ENCODE data around the gene GABPB2.

DNA sequence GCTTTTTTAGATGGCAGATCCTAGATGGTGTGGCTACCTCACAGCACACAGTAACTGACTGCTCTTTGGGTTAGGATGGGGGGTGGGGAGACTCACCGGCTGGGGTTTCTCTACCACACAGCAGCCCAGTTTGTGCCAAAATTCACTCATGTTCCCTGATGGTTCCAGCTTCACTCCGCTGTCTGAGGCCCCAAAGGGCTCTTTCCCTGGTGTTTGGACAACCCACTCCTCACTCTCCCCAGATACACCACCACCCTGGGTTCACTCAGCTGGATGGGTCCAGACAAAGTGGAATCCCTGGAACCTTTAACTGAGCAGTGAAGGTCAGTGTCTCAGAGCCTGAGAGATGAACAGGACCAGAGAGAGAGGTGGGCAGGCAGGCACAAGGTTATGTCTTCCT lies 15.0 kb upstream of the GABPB2 start:
- TF ChIP-seq, protein P1, sequence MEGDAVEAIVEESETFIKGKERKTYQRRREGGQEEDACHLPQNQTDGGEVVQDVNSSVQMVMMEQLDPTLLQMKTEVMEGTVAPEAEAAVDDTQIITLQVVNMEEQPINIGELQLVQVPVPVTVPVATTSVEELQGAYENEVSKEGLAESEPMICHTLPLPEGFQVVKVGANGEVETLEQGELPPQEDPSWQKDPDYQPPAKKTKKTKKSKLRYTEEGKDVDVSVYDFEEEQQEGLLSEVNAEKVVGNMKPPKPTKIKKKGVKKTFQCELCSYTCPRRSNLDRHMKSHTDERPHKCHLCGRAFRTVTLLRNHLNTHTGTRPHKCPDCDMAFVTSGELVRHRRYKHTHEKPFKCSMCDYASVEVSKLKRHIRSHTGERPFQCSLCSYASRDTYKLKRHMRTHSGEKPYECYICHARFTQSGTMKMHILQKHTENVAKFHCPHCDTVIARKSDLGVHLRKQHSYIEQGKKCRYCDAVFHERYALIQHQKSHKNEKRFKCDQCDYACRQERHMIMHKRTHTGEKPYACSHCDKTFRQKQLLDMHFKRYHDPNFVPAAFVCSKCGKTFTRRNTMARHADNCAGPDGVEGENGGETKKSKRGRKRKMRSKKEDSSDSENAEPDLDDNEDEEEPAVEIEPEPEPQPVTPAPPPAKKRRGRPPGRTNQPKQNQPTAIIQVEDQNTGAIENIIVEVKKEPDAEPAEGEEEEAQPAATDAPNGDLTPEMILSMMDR (tag by site-specific recombination; IDR thresholded peaks at IDR 0.05): no peak
- TF ChIP-seq, protein P2, sequence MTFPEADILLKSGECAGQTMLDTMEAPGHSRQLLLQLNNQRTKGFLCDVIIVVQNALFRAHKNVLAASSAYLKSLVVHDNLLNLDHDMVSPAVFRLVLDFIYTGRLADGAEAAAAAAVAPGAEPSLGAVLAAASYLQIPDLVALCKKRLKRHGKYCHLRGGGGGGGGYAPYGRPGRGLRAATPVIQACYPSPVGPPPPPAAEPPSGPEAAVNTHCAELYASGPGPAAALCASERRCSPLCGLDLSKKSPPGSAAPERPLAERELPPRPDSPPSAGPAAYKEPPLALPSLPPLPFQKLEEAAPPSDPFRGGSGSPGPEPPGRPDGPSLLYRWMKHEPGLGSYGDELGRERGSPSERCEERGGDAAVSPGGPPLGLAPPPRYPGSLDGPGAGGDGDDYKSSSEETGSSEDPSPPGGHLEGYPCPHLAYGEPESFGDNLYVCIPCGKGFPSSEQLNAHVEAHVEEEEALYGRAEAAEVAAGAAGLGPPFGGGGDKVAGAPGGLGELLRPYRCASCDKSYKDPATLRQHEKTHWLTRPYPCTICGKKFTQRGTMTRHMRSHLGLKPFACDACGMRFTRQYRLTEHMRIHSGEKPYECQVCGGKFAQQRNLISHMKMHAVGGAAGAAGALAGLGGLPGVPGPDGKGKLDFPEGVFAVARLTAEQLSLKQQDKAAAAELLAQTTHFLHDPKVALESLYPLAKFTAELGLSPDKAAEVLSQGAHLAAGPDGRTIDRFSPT (tag by site-specific recombination; IDR thresholded peaks at IDR 0.05): no peak
- no peak for TF ChIP-seq ZNF354C (tag by site-specific recombination; IDR thresholded peaks at IDR 0.05; ENCODE audit: borderline replicate concordance, low read depth)
- TF ChIP-seq ZNF311 (tag by site-specific recombination; IDR thresholded peaks at IDR 0.05; ENCODE audit: borderline replicate concordance): no peak
- no peak for TF ChIP-seq ZNF747 (tag by site-specific recombination; IDR thresholded peaks at IDR 0.05)
- TF ChIP-seq, protein P3, sequence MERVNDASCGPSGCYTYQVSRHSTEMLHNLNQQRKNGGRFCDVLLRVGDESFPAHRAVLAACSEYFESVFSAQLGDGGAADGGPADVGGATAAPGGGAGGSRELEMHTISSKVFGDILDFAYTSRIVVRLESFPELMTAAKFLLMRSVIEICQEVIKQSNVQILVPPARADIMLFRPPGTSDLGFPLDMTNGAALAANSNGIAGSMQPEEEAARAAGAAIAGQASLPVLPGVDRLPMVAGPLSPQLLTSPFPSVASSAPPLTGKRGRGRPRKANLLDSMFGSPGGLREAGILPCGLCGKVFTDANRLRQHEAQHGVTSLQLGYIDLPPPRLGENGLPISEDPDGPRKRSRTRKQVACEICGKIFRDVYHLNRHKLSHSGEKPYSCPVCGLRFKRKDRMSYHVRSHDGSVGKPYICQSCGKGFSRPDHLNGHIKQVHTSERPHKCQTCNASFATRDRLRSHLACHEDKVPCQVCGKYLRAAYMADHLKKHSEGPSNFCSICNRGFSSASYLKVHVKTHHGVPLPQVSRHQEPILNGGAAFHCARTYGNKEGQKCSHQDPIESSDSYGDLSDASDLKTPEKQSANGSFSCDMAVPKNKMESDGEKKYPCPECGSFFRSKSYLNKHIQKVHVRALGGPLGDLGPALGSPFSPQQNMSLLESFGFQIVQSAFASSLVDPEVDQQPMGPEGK (tag by site-specific recombination; IDR thresholded peaks at IDR 0.05): no peak
- no peak for TF ChIP-seq ZNF302 (tag by site-specific recombination; IDR thresholded peaks at IDR 0.05; ENCODE audit: low read depth)
- TF ChIP-seq, protein P4, sequence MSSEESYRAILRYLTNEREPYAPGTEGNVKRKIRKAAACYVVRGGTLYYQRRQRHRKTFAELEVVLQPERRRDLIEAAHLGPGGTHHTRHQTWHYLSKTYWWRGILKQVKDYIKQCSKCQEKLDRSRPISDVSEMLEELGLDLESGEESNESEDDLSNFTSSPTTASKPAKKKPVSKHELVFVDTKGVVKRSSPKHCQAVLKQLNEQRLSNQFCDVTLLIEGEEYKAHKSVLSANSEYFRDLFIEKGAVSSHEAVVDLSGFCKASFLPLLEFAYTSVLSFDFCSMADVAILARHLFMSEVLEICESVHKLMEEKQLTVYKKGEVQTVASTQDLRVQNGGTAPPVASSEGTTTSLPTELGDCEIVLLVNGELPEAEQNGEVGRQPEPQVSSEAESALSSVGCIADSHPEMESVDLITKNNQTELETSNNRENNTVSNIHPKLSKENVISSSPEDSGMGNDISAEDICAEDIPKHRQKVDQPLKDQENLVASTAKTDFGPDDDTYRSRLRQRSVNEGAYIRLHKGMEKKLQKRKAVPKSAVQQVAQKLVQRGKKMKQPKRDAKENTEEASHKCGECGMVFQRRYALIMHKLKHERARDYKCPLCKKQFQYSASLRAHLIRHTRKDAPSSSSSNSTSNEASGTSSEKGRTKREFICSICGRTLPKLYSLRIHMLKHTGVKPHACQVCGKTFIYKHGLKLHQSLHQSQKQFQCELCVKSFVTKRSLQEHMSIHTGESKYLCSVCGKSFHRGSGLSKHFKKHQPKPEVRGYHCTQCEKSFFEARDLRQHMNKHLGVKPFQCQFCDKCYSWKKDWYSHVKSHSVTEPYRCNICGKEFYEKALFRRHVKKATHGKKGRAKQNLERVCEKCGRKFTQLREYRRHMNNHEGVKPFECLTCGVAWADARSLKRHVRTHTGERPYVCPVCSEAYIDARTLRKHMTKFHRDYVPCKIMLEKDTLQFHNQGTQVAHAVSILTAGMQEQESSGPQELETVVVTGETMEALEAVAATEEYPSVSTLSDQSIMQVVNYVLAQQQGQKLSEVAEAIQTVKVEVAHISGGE (tag by site-specific recombination; conservative IDR thresholded peaks at IDR 0.05; ENCODE audit: low read depth): no peak
- TF ChIP-seq ZFP3 (tag by site-specific recombination; IDR thresholded peaks at IDR 0.05; ENCODE audit: low read depth): no peak
- TF ChIP-seq, protein P5, sequence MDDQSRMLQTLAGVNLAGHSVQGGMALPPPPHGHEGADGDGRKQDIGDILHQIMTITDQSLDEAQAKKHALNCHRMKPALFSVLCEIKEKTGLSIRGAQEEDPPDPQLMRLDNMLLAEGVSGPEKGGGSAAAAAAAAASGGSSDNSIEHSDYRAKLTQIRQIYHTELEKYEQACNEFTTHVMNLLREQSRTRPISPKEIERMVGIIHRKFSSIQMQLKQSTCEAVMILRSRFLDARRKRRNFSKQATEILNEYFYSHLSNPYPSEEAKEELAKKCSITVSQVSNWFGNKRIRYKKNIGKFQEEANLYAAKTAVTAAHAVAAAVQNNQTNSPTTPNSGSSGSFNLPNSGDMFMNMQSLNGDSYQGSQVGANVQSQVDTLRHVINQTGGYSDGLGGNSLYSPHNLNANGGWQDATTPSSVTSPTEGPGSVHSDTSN (CRISPR knock-in tag; IDR thresholded peaks at IDR 0.05): no peak

All from HEK293 (cell line).